Stimulated activated CD8-positive, alpha-beta memory T cell treated with anti-CD3 and anti-CD28 coated beads, Interleukin-12 subunit alpha, Interleukin-12 subunit beta, amount 100 ng/mL, for 24 hours (primary cell): ENCODE results near the gene PHLDA2.

Source experiments
- DNase-seq: peaks from one replicate; pipeline ENCODE4 v3.0.0-alpha.2; 2020; ENCODE audit errors: extremely low read depth

Gene PHLDA2

DNA sequence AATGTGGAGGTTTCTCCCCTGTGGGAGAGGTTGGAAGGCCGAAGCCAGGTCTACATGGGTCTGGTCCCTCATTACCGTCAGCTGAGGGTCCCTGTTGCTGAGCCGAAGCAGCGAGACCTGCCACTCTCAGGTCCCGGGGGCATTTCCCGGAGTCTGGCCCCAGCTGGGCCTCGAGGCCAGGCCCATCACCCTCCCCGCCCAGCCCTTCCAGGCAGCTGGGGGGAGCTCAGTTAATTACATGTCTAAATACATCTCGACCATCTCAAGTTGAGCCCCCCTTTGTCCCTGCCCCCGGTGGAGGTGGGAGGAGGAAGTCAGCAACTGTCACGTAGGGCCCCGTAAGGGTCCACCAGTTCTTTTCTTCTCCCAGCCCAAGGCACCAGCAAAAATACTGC is 47.2 kb downstream of the PHLDA2 start:
- DNase-seq = no peak

DNA sequence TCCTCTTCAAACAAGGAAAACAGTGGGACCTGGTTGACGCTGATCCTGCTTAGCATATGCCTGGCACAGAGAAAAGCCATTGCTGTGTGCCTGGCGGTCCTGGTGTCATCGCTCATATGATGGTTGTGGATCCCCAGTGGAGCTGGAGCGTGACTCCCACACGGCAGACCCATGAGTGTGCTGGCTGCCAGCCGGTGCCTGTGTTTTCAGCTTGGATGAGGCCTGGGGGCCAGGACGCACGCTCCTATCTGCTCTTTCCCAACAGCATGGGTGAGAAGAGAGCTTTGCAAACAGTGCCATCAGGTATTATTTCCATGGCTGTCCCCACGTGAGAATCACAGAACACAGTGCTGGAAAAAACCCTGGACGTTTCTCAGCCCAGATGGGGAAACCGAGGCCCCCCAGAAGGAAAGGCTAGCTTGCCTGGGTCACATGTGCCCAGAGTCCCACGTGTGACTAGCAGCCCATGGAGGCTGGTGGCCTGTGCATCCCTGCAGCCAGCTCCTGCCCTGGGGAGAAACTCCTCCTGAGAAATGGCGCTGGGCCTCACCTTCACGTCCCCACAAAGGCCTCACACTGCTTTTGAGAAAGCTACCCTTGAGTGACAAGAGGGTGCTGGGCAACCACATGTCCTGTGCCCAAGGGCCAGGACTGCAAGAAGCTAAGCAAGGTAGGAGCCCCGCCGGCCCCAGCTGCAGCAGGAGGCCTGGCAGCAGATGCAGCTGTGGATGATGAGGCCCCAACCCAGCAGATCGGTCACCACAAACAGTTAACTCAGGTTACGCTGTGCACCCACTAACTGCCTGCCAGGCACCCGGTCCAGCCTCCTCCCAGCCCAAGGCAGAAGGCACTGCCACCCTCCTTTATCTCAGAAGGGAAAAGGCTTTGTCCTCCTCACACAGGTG is 47.9 kb downstream of the PHLDA2 start:
- no peak for DNase-seq

DNA sequence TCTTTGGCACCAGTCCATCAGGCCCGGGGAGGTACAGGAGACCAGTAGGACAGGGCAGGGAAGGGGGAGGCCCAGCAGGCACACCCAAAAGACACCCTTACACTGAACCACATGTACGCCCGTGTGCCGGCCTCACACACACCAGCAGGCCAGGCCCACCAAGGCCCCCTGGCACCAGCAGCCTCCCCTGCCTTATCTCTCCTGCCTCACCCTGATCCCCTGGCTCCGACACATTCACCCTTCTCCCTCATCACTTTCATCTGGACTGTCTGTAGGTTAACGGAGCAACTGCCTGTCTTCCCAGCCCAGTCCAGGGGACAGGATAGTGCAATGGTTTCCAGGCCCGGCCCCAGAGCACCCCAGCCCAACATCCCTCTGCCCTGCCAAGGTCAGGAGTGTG is 48.6 kb downstream of the PHLDA2 start:
- no peak for DNase-seq

DNA sequence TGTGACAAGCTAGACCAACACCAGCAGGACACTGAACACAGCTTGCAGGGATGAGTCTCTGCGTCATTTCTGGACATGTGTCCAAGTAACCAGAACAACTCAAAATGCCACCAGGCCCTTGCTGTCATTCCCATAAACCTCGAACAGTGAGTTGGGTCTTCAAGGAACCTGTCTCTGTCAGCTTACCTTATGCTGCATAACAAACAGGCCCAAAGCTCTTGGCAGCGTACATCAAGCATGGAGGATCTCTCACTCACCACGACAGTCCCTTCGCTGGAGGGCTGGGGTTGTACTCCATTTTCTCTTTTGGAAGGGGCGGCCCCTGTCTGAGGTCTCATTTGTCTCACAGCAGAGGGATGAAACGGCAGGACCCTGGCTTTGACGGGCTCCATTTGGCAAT is 50.4 kb downstream of the PHLDA2 start:
- DNase-seq = no peak
